CD14-positive monocyte (primary cell): ENCODE measurements around the gene CEP89. TPM values are rescaled to one million over a fixed set of nuclear protein-coding genes. Genes with fewer than 3 reads are reported as not detected.
"Not testable (repeated sequence)": the region's sequence is repeated elsewhere in the genome, so short reads cannot be mapped to it uniquely, and the experiment has no call there.

Experiments used
- DNase-seq, 3 donors: peaks; one replicate each; pipeline ENCODE4 v3.0.0-alpha.2; 2011 to 2022
- H2AFZ ChIP-seq: 2 replicates; pipeline ENCODE4 v1.6.0; 2012; ENCODE audit warnings: mild to moderate bottlenecking, low read depth, low read length, inconsistent platforms; ENCODE audit not compliant: insufficient read depth, poor library complexity, severe bottlenecking
- H3K27ac ChIP-seq, 2 donors: 1 replicate in 1 of 2; 2 replicates in 1 of 2; pipeline ENCODE4 v1.5.1; 2012 to 2013; ENCODE audit warnings: low read length in 2 of 2, control low read depth in 1 of 2, inconsistent platforms in 1 of 2, low read depth in 1 of 2, mild to moderate bottlenecking in 1 of 2
- H3K27me3 ChIP-seq, 2 donors: one replicate each; pipeline versions ENCODE4 v1.6.0 to v1.6.1; 2011 to 2013; ENCODE audit warnings: low read length in 2 of 2; ENCODE audit not compliant: control insufficient read depth in 2 of 2, insufficient read depth in 2 of 2
- H3K36me3 ChIP-seq, 2 donors: replicated peaks in 1 of 2; 1 replicate in 1 of 2; 2 replicates in 1 of 2; pipeline versions ENCODE4 v1.5.1 to v1.6.1; 2012 to 2013; ENCODE audit warnings: low read length in 2 of 2, control low read depth in 1 of 2, inconsistent platforms in 1 of 2, mild to moderate bottlenecking in 1 of 2; ENCODE audit not compliant: insufficient read depth in 2 of 2, control insufficient read depth in 1 of 2
- H3K4me1 ChIP-seq, 2 donors: 1 replicate in 1 of 2; 2 replicates in 1 of 2; pipeline versions ENCODE4 v1.5.1 to v1.6.1; 2012 to 2013; ENCODE audit warnings: low read length in 2 of 2, control low read depth in 1 of 2, inconsistent platforms in 1 of 2, mild to moderate bottlenecking in 1 of 2, moderate library complexity in 1 of 2; ENCODE audit not compliant: insufficient read depth in 2 of 2, control insufficient read depth in 1 of 2
- H3K4me2 ChIP-seq: replicated peaks from 2 replicates; pipeline ENCODE3; 2012; ENCODE audit warnings: low read length, moderate library complexity, mild to moderate bottlenecking; ENCODE audit not compliant: poor library complexity, severe bottlenecking; ENCODE audit errors: extremely low read depth
- H3K4me3 ChIP-seq, 3 experiments: fragments of 200-600 bp in 1 of 3; sonication (generic) in 1 of 3; replicated peaks in 1 of 3; 1 replicate in 2 of 3; 2 replicates in 1 of 3; pipeline ENCODE4 v1.5.1; 2011 to 2013; ENCODE audit warnings: low read length in 3 of 3, mild to moderate bottlenecking in 3 of 3, control low read depth in 2 of 3, low read depth in 2 of 3, inconsistent platforms in 1 of 3, moderate library complexity in 1 of 3
- H3K79me2 ChIP-seq: 2 replicates; pipeline ENCODE4 v1.6.0; 2012; ENCODE audit warnings: mild to moderate bottlenecking, control low read depth, inconsistent platforms, low read length, moderate library complexity; ENCODE audit not compliant: insufficient read depth
- H3K9ac ChIP-seq: 2 replicates; pipeline ENCODE4 v1.6.0; 2017; ENCODE audit warnings: low read length, mild to moderate bottlenecking; ENCODE audit not compliant: insufficient read depth, poor library complexity, severe bottlenecking
- H3K9me3 ChIP-seq, 2 donors: replicated peaks in 1 of 2; 1 replicate in 1 of 2; 2 replicates in 1 of 2; pipeline versions ENCODE4 v1.5.1 to v1.6.1; 2012 to 2013; ENCODE audit warnings: low read length in 2 of 2, control low read depth in 1 of 2; ENCODE audit not compliant: control insufficient read depth in 1 of 2, insufficient read depth in 1 of 2
- H4K20me1 ChIP-seq: 2 replicates; pipeline ENCODE4 v1.6.0; 2012; ENCODE audit warnings: mild to moderate bottlenecking, low read length, control low read depth, moderate library complexity; ENCODE audit not compliant: insufficient read depth
- H3K27ac Mint-ChIP-seq, 7 donors: one replicate each; pipeline ENCODE4 v1.8.0; 2020; ENCODE audit warnings: mild to moderate bottlenecking in 7 of 7, mixed read lengths in 7 of 7, moderate library complexity in 6 of 7, inconsistent platforms in 2 of 7
- H3K27me3 Mint-ChIP-seq, 3 donors: one replicate each; pipeline ENCODE4 v1.8.0; 2021 to 2022; ENCODE audit warnings: low read depth in 3 of 3, mild to moderate bottlenecking in 3 of 3, mixed read lengths in 3 of 3, moderate library complexity in 3 of 3, inconsistent platforms in 1 of 3
- H3K36me3 Mint-ChIP-seq, 2 donors: one replicate each; pipeline ENCODE4 v1.8.0; 2020; ENCODE audit warnings: mixed read lengths in 2 of 2, inconsistent platforms in 1 of 2, mild to moderate bottlenecking in 1 of 2
- H3K4me1 Mint-ChIP-seq: one replicate; pipeline ENCODE4 v1.8.0; 2020; ENCODE audit warnings: mild to moderate bottlenecking, mixed read lengths
- H3K4me3 Mint-ChIP-seq, 2 donors: one replicate each; pipeline ENCODE4 v1.8.0; 2020; ENCODE audit warnings: mild to moderate bottlenecking in 2 of 2, mixed read lengths in 2 of 2, moderate library complexity in 1 of 2
- H3K9me3 Mint-ChIP-seq, 7 donors: one replicate each; pipeline ENCODE4 v1.8.0; 2020 to 2022; ENCODE audit warnings: mixed read lengths in 7 of 7, mild to moderate bottlenecking in 6 of 7, moderate library complexity in 6 of 7, inconsistent platforms in 2 of 7
- CTCF ChIP-seq: fragments of 200-600 bp; IDR thresholded peaks from one replicate; pipeline ENCODE4 v1.8.0; 2022; ENCODE audit warnings: antibody characterized with exemption, mild to moderate bottlenecking
- WGBS: methylation state at CpG from one replicate; pipeline ENCODE4 v1.1.5; 2013; ENCODE audit warnings: missing lambda C conversion rate; ENCODE audit not compliant: insufficient coverage; 5-methylcytosine and 5-hydroxymethylcytosine counted together
- intact Hi-C, 2 donors: fragments of 100-400 bp; cut with micrococcal nuclease; formaldehyde crosslinking; loops; one replicate each; pipeline versions ENCODE4 v1.15.0 to v1.15.1; 2023
- polyA plus RNA-seq, 3 donors: library from polyadenylated mRNA; depleted of rRNA in 1 of 3; unstranded in 2 of 3; stranded (reverse) in 1 of 3; fragments of 300-500 nt in 2 of 3; fragments of >200 nt in 1 of 3; fragmentation: Illumina TruSeq in 2 of 3; gene quantifications; 1 replicate in 2 of 3; 2 replicates in 1 of 3; pipeline ENCODE4 v1.2.3, GENCODE V29; 2012 to 2021

The CEP89 gene
- polyA plus RNA-seq, 3 donors, result 4.6 to 6.5 (median 4.7) TPM

GRCh38 chr19:33002126-33002865 is 30.5 kb upstream of the CEP89 start:
- H3K9ac ChIP-seq, H3K4me3 ChIP-seq, H3K4me1 ChIP-seq, H3K36me3 Mint-ChIP-seq, H3K36me3 ChIP-seq, H2AFZ ChIP-seq, H3K79me2 ChIP-seq, H3K9me3 Mint-ChIP-seq, H3K4me3 Mint-ChIP-seq, H4K20me1 ChIP-seq, intact Hi-C loops, H3K27ac Mint-ChIP-seq, H3K27me3 ChIP-seq, H3K4me2 ChIP-seq, H3K9me3 ChIP-seq, H3K4me1 Mint-ChIP-seq, H3K27ac ChIP-seq, DNase-seq: not testable (repeated sequence)
- peaks cover 2 to 19% (median 8%) of the 10 kb centered on the region in 3 donors for H3K27me3 Mint-ChIP-seq
- WGBS, result 100% methylated on average over 6 of the region's 15 CpGs

GRCh38 chr19:33000910-33001309 is 29.2 kb upstream of the CEP89 start:
- Histone ChIP-seq H3K27ac (no peak overlapping the region), H3K9ac (no peak overlapping the region), H3K4me3 (no peak overlapping the region), H3K79me2 (no peaks in the 10 kb centered on the region), H2AFZ (no peak overlapping the region), H3K4me1 (no peaks in the 10 kb centered on the region), H3K27me3 (no peaks in the 10 kb centered on the region), H3K9me3 (no peaks in the 10 kb centered on the region), H4K20me1 (no peaks in the 10 kb centered on the region), H3K36me3 (no peaks in the 10 kb centered on the region), H3K4me2 (no peak overlapping the region)
- Mint-ChIP-seq H3K27me3 (peaks cover 2 to 19% (median 5%) of the 10 kb centered on the region in 3 donors), H3K4me3 (no peak overlapping the region), H3K36me3 (no peaks in the 10 kb centered on the region), H3K27ac (no peak overlapping the region), H3K9me3 (peaks cover 0 to 2% (median 0%) of the 10 kb centered on the region in 7 donors), H3K4me1 (no peaks in the 10 kb centered on the region)
- no CpG with 5 or more reads among the region's 4 CpGs for WGBS
- intact Hi-C loops, result no loop called here
- no peak for TF ChIP-seq CTCF
- no peak for DNase-seq
